Measurements from ENCODE around the gene NPHP3.
"Not testable (repeated sequence)": the region's sequence is repeated elsewhere in the genome, so short reads cannot be mapped to it uniquely, and the experiment has no call there.

The NPHP3 gene

DNA sequence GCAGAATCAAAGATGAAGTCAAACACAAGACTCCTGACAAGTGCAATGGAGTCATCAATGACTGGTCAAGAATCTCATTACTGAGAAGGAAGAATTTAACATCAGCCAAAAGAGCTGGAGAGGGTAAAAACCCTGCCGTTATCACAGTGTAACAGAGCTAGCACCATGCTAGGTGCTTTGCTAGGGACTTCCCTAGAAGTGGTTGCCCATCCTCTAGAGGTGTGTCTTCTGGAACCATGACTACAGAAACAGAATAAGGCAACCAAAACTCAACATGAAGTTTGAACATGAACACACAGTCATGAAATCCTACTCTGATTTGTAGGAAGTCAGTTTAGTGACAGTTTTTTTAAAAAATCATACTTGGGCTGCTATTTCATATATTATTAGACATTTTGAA lies 72.1 kb downstream of the NPHP3 start:
- DNase-seq = no peak
- intact Hi-C loops (cut with DNase I) = no loop called here

DNA sequence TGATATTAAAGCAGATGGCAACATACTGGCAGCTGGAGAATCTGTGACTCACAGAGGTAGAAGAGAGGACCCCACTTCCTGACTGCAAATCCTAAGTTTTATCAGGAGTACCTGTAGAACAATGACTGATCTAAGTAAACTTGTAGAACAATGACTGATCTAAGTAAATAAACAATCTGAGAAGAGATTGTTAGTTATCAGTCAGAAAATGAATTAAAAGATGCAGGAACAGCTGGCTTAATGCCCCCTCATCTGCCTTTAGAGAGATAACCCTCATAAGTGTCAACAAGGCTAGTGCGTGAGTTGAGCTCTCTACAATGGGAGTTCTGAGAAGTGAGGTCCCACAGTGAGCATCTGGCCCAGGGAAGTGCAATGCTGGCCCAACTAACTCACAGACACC lies 77.2 kb downstream of the NPHP3 start:
- DNase-seq = no peak

DNA sequence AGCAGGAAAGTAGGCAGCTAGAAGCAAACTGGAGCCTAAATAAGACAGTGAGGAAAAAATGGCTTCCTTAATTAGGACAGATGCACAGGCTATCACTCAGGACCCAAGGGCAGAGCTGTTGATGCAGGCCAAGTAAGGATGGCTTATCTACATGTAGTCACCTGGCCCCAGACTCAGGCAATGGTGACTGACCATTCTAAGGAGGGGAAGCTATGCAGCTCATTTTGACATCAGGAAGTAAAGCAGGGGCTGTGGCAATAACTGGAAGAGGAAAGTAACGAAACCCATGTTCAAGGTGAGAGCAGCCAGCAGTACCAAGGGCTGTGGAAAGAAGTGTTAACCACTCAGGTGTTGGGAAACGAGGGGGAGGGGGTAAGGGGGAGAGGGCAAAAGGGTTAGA lies 78.8 kb downstream of the NPHP3 start:
- intact Hi-C loops (cut with DNase I) = loop anchor here (2.0 kb wide), 1 partner anchor 391 kb away; no protein-coding TSS in a partner anchor
- DNase-seq = no peak

More for the DNA sequence above, 77.2 kb downstream of the NPHP3 start:
- intact Hi-C loops (cut with DNase I) = loop anchor here (5.0 kb wide), 1 partner anchor 293 kb away; no protein-coding TSS in a partner anchor

DNA sequence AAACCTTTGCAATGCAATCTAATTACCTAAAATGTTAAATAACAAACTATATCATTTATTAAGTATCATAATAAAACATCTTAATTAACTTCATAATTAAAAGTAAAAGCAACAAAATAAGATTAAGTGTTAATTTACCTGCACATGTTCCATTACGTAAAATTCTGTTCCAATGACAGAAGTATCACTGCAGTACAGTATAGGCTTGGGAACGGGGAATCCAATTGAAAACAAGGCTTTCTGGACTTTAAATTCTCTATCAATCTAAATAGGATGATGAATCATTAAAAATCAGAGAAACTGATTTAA lies 79.7 kb downstream of the NPHP3 start:
- DNase-seq = no peak
- intact Hi-C loops (cut with DNase I) = loop anchor here (1.0 to 2.0 kb wide), 2 partner anchors 106 to 390 kb away; no protein-coding TSS in a partner anchor

DNA sequence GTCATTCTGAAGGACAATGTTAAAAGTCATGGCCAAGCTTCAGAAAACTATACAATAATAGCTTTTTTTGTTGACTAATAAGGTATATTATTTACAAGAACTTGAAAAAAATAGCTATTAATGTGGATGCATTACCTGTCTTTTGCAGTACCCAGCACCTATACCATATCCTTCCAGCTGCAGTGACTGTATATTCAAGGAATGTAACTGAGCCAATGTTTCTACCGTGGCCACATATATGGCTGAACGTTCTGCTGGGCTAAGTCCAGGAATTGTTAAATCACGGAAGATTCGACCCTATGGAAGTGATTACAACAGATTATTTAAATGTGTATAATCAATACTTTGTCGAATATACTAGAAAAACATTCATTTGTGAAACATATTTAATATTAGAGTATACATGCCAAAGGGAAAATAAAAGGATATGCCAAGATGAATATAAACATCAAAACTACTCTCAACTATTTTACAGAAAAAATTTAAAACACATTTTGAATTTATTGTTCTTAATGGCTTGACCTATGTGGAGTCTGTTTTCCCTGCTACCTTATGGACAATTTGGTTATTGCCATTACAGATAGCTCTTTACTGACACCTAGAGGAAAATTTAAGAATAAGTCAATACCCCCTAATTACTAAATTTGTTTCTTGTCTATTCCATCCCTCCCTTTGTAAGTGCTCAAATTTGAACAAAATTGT lies 80.2 kb downstream of the NPHP3 start:
- DNase-seq = no peak
- intact Hi-C loops (cut with DNase I) = loop anchor here (1.0 to 2.0 kb wide), 2 partner anchors 106 to 389 kb away; no protein-coding TSS in a partner anchor

DNA sequence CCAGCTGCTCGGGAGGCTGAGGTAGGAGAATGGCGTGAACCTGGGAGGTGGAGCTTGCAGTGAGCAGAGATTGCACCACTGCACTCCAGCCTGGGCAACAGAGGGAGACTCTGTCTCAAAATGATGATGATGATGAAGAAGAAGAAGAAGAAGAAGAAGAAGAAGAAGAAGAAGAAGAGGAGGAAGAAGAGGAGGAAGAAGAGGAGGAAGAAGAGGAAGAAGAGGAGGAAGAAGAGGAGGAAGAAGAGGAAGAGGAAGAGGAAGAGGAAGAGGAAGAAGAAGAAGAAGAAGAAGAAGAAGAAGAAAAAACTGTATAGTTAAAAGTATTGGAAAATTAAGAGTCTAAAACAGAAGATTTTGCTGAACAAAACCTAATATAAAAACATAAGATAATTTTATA lies 80.8 kb downstream of the NPHP3 start:
- peak in 1 of 10 donors; percentile 29 for DNase-seq
- intact Hi-C loops (cut with DNase I) = not testable (repeated sequence)

DNA sequence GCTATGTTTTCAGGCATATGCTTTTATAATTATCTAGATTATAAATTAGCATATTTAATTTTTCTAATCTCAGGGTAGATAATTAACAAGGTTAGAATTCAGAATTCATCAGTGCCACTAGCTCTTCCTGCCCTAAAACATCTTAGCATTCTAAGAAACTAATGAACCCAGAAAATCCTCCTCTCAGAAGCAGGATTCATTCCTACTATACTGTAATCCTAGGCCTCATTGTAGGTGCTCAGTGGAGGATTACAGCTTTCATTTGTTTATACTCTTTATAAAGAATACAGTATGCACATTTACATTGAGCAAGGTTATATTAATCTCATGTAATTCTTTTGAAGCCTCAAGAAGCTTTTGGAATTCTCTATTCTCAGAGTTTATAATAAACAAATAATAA lies 83.5 kb downstream of the NPHP3 start:
- intact Hi-C loops (cut with DNase I) = no loop called here

DNA sequence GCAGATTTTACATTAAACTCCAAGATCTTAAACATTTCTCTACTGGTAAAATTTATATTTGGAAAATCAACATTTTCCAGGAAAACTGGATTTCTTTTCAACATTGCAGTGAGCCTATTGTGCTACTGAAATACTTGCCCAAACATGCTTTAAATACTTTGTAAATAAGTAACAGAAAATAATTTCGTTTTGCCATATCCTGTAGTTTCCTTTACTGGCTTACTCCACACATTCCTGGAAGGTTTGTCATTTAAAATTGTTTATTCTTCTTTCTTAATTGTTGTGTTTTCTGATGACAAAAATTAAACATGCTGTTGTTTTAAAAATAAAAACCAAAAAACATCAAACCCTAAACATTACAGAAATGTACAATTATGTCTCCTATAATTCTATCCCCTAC lies 84.6 kb downstream of the NPHP3 start:
- intact Hi-C loops (cut with DNase I) = no loop called here
- no peak for DNase-seq

More for the DNA sequence above, 83.5 kb downstream of the NPHP3 start:
- DNase-seq = no peak

DNA sequence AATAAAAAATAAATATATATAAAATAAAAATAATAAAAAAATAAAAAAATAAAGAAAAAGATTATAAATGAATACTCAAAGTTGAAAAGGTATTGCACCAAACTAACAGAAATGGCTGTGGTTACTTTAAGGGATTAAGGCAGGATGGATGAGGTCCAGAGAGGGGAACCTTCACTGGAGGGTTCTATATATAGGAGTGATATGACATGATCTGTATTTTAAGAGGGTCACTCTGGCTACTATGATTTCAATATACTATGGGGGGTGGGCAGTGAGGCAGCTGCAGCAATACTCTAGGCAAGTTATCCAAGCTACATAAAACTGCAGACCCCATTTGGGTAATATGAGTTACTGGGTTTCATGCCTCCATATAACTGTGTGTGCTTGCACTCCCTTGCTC lies 87.2 kb downstream of the NPHP3 start:
- no peak for DNase-seq
- intact Hi-C loops (cut with DNase I) = no loop called here
